Measurements from ENCODE around the gene BBS12. TPM values are rescaled to one million over a fixed set of nuclear protein-coding genes. Genes with fewer than 3 reads are reported as not detected.

The BBS12 gene
- total RNA-seq, 2 donors from 2014 or later, result 2.3 TPM; not detected in 1

DNA sequence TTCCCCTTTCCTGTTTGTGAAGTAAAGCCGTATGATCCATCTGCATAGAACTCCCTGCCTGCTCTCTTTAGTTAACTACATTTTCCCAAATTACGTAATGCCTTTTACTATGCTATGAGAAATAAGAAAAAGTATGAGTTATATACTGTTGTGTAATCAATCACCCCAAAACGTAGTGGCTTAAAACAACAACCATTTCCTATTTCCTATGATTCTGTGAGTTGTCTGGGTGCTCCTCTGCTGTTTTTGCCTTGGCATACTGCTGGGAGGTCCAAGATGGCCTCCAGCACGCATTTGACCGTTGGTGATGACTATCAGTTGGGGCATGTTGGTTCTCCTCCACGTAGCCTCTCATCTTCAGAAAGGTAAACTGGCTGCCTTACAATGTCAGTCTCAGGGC is 39.8 kb downstream of the BBS12 start:
- H3K4me1 ChIP-seq, result no peaks in the 10 kb centered on the region
- intact Hi-C loops (cut with DNase I), result no loop called here
- H3K27me3 ChIP-seq, result no peaks in the 10 kb centered on the region
- no peak for DNase-seq
- no peaks in the 10 kb centered on the region for H3K9me3 ChIP-seq
- H3K4me3 ChIP-seq, result no peak overlapping the region
- 63 to 64% methylated on average over 6 of the region's 6 CpGs for WGBS, 2 donors
- no peak for TF ChIP-seq POLR2A (IDR thresholded peaks at IDR 0.05)
- TF ChIP-seq, protein P1, sequence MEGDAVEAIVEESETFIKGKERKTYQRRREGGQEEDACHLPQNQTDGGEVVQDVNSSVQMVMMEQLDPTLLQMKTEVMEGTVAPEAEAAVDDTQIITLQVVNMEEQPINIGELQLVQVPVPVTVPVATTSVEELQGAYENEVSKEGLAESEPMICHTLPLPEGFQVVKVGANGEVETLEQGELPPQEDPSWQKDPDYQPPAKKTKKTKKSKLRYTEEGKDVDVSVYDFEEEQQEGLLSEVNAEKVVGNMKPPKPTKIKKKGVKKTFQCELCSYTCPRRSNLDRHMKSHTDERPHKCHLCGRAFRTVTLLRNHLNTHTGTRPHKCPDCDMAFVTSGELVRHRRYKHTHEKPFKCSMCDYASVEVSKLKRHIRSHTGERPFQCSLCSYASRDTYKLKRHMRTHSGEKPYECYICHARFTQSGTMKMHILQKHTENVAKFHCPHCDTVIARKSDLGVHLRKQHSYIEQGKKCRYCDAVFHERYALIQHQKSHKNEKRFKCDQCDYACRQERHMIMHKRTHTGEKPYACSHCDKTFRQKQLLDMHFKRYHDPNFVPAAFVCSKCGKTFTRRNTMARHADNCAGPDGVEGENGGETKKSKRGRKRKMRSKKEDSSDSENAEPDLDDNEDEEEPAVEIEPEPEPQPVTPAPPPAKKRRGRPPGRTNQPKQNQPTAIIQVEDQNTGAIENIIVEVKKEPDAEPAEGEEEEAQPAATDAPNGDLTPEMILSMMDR (IDR thresholded peaks at IDR 0.05), result no peak
- no peak overlapping the region for H3K27ac ChIP-seq
- ATAC-seq, result no peak
- no peaks in the 10 kb centered on the region for H3K36me3 ChIP-seq (replicated peaks in 1 of 2; ENCODE audit: insufficient read depth in 1 of 2, low read depth in 2 of 2)

DNA sequence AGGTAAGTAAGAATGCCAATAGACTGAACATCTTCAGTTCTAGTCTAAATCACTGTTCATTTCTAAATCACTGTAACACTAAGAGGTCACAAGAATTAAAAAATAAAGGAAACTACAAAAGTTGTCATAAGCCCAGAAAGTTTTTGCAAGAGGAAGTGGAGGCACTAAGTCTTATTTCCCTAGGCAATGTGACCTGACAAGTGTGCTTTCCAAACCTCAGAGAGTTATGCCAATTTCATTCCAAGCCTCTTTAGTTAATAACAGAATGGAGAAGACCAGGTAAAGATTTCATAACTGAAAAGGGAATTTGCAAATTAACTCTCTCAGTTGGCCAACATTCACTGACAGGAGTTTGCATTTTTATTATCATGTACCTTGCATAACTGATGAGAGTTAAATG is 40.5 kb downstream of the BBS12 start:
- ATAC-seq (no peak), DNase-seq (no peak)
- H3K36me3 ChIP-seq (replicated peaks in 1 of 2; ENCODE audit: insufficient read depth in 1 of 2, low read depth in 2 of 2), result no peaks in the 10 kb centered on the region
- no peak overlapping the region for H3K27ac ChIP-seq
- TF ChIP-seq POLR2A (IDR thresholded peaks at IDR 0.05), result no peak
- TF ChIP-seq, protein P1 (IDR thresholded peaks at IDR 0.05), result no peak
- no peak overlapping the region for H3K4me3 ChIP-seq
- H3K9me3 ChIP-seq, result no peaks in the 10 kb centered on the region
- H3K4me1 ChIP-seq, result no peaks in the 10 kb centered on the region
- intact Hi-C loops (cut with DNase I), result no loop called here
- H3K27me3 ChIP-seq, result no peaks in the 10 kb centered on the region

GRCh38 chr4:122775039-122775438 is 42.5 kb downstream of the BBS12 start:
- H3K4me1 ChIP-seq, result no peaks in the 10 kb centered on the region
- intact Hi-C loops (cut with DNase I), result no loop called here
- 68 to 80% methylated on average over 3 of the region's 3 CpGs for WGBS, 2 donors
- H3K27ac ChIP-seq, result no peak overlapping the region
- H3K27me3 ChIP-seq, result no peaks in the 10 kb centered on the region
- no peaks in the 10 kb centered on the region for H3K36me3 ChIP-seq (replicated peaks in 1 of 2; ENCODE audit: insufficient read depth in 1 of 2, low read depth in 2 of 2)
- H3K9me3 ChIP-seq, result no peaks in the 10 kb centered on the region
- no peak overlapping the region for H3K4me3 ChIP-seq
- DNase-seq (no peak), ATAC-seq (no peak)
- TF ChIP-seq, protein P1 (IDR thresholded peaks at IDR 0.05), result no peak

DNA sequence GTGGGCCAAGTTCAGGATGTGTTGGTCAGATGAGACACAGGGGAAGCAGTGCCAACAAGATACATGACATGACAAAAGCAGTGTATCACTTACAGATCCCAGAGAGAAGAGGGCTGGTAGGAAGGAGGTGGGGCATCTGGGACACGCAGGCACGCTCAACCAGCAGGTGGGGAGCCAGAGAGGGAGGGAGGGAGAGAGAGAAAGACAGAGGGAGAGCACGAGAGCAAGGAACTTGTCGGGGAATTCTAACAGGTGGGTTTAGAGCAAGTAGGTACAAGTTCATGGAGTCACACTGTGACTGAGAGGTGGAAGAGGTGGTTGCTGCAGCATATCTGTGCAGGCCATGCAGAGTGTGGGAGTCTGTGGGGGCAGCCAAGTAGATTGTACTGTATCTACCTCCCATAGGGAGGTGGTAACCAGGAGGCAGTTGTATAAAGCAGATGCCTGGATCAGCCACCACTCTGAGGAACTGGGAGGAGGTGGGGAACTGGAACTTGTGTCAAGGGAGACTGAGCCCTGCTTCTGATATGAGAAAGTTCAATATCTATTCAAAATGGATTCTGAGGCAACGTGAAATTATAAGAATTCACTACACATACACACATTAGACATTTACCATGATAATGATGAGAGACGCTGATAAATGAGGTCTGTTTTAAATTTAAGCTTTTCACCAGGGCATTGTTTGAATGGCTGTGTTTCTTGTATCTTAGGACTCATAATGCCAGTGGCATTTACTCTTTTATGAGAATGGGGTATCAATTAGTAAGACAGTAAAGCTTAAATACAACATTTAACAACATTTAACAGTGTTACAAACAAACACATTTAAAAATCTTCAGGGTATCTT is 43.7 kb downstream of the BBS12 start:
- Histone ChIP-seq H3K27ac (no peak overlapping the region), H3K4me1 (no peaks in the 10 kb centered on the region), H3K9me3 (no peaks in the 10 kb centered on the region), H3K36me3 (replicated peaks in 1 of 2; ENCODE audit: insufficient read depth in 1 of 2, low read depth in 2 of 2) (no peaks in the 10 kb centered on the region), H3K4me3 (no peak overlapping the region), H3K27me3 (no peaks in the 10 kb centered on the region)
- intact Hi-C loops (cut with DNase I), result no loop called here
- 73 to 77% methylated on average over 6 of the region's 6 CpGs for WGBS, 2 donors
- DNase-seq (no peak), ATAC-seq (no peak)
- TF ChIP-seq, protein P1 (IDR thresholded peaks at IDR 0.05), result no peak
- TF ChIP-seq POLR2A (IDR thresholded peaks at IDR 0.05), result no peak

GRCh38 chr4:122776916-122777315 is 44.4 kb downstream of the BBS12 start:
- Histone ChIP-seq H3K4me3 (no peak overlapping the region), H3K4me1 (no peaks in the 10 kb centered on the region), H3K27me3 (no peaks in the 10 kb centered on the region), H3K9me3 (no peaks in the 10 kb centered on the region), H3K27ac (no peak overlapping the region), H3K36me3 (replicated peaks in 1 of 2; ENCODE audit: insufficient read depth in 1 of 2, low read depth in 2 of 2) (no peaks in the 10 kb centered on the region)
- ATAC-seq (no peak), DNase-seq (no peak)
- WGBS, 2 donors, result 48 to 52% methylated on average over 4 of the region's 4 CpGs
- TF ChIP-seq, protein P1 (IDR thresholded peaks at IDR 0.05), result no peak
- TF ChIP-seq POLR2A (IDR thresholded peaks at IDR 0.05), result no peak
- intact Hi-C loops (cut with DNase I), result no loop called here
